ACC112 (cell line): ENCODE measurements around the gene TAC3.

Experiments used
- H2AFZ ChIP-seq: fragments of 200-600 bp; sonication (generic); one replicate; pipeline ENCODE4 v1.6.0; 2017; ENCODE audit warnings: antibody characterized with exemption, low read length; ENCODE audit not compliant: unreplicated experiment
- H3K27ac ChIP-seq: fragments of 200-600 bp; sonication (generic); 2 replicates; pipeline ENCODE4 v1.5.1; 2014; ENCODE audit warnings: low read depth, mild to moderate bottlenecking, antibody characterized with exemption, low read length, moderate library complexity
- H3K27me3 ChIP-seq: fragments of 200-600 bp; sonication (generic); 2 replicates; pipeline ENCODE4 v1.6.1; 2014; ENCODE audit warnings: mild to moderate bottlenecking, antibody characterized with exemption, low read length, moderate library complexity, mixed read lengths; ENCODE audit not compliant: insufficient read depth
- H3K36me3 ChIP-seq: fragments of 200-600 bp; sonication (generic); 2 replicates; pipeline ENCODE4 v1.6.1; 2016; ENCODE audit warnings: mild to moderate bottlenecking, antibody characterized with exemption, low read length, moderate library complexity, mixed read lengths; ENCODE audit not compliant: insufficient read depth
- H3K4me1 ChIP-seq: fragments of 200-600 bp; sonication (generic); one replicate; pipeline ENCODE4 v1.6.1; 2016; ENCODE audit warnings: low read length, mixed read lengths; ENCODE audit not compliant: insufficient read depth, unreplicated experiment, control insufficient read depth
- H3K4me3 ChIP-seq: fragments of 200-600 bp; sonication (generic); 2 replicates; pipeline ENCODE4 v1.5.1; 2014; ENCODE audit warnings: mild to moderate bottlenecking, low read depth, low read length
- H3K79me2 ChIP-seq: fragments of 200-600 bp; sonication (generic); one replicate; pipeline ENCODE4 v1.6.0; 2016; ENCODE audit warnings: low read length; ENCODE audit not compliant: control insufficient read depth, unreplicated experiment, insufficient read depth

Gene TAC3

DNA sequence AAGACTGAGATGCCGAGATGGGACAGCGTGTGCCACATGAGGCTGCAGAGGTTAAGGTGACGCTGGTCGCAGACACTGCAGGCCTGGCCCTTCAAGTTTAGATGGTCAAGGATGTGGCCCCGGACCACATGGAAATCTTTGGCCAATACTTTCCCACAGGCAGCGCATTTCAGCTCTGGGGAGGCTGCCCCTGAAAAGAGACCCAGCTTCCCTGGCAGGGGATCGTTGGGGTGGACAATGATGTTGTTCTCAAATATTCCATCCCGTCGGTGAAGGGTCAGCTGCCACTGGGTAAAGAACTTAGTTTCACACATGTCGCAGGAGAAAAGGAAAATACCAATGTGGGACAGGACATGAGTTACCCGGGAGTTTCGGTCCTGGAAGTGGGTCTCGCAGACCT is 12.9 kb downstream of the TAC3 start:
- Histone ChIP-seq H3K27ac (no peak overlapping the region), H3K36me3 (no peaks in the 10 kb centered on the region), H2AFZ (no peak overlapping the region), H3K27me3 (no peaks in the 10 kb centered on the region), H3K4me1 (peaks cover 15% of the 10 kb centered on the region), H3K4me3 (no peak overlapping the region), H3K79me2 (peaks cover 15% of the 10 kb centered on the region)

DNA sequence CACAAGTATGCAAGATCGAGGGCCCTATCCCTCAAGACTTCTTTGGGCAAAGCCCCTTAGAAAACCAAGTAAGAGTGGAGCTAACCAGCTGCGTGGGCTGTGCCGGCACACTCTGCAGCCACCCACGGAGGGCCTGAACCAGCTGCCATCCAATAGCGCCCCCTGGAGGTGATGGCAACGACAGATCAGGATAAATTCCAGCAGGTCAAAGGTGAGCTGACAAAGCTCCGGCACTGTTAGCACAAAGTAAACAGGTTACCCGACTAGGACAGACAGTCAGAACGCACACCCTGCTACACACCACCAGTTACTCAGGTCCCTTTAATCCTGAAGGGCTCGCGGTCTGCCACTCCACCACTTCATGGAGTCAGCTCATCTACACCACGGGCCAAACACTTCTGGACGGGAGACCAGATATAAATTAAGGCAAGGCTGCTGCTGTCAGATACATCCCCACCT is 14.9 kb downstream of the TAC3 start:
- no peak overlapping the region for H2AFZ ChIP-seq
- H3K36me3 ChIP-seq, result no peaks in the 10 kb centered on the region
- H3K79me2 ChIP-seq, result peaks cover 15% of the 10 kb centered on the region
- no peak overlapping the region for H3K4me3 ChIP-seq
- H3K27me3 ChIP-seq, result no peaks in the 10 kb centered on the region
- no peak overlapping the region for H3K27ac ChIP-seq
- peaks cover 11% of the 10 kb centered on the region for H3K4me1 ChIP-seq

GRCh38 chr12:57000393-57000792 is 15.9 kb downstream of the TAC3 start:
- no peaks in the 10 kb centered on the region for H3K36me3 ChIP-seq
- no peak overlapping the region for H2AFZ ChIP-seq
- peaks cover 10% of the 10 kb centered on the region for H3K79me2 ChIP-seq
- H3K27ac ChIP-seq, result no peak overlapping the region
- H3K4me3 ChIP-seq, result no peak overlapping the region
- H3K4me1 ChIP-seq, result peaks cover 11% of the 10 kb centered on the region
- H3K27me3 ChIP-seq, result no peaks in the 10 kb centered on the region

DNA sequence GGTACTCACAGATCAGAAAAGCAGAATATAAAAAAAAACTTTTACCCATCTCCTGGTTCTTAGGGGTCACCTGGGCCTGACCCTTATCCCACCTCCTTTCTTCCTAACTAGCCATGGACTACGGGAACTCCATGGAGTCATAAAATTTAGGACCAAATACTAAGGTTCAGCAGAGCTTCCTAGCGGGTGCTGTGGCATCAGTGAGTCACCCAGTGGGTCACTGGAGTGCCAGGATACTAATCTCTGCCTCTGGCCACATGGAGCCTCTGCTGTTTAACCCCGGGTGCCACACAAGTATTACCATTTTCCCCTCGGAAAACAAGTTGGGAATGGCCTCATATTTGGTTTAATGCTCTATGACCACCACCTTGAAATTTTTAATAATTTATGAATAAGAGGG is 16.9 kb downstream of the TAC3 start:
- Histone ChIP-seq H2AFZ (no peak overlapping the region), H3K4me3 (no peak overlapping the region), H3K27me3 (no peaks in the 10 kb centered on the region), H3K4me1 (peaks cover 5% of the 10 kb centered on the region), H3K79me2 (peaks cover 2% of the 10 kb centered on the region), H3K27ac (no peak overlapping the region), H3K36me3 (no peaks in the 10 kb centered on the region)

GRCh38 chr12:56998981-56999380 is 17.3 kb downstream of the TAC3 start:
- Histone ChIP-seq H2AFZ (no peak overlapping the region), H3K27me3 (no peaks in the 10 kb centered on the region), H3K79me2 (peaks cover 2% of the 10 kb centered on the region), H3K4me3 (no peak overlapping the region), H3K27ac (no peak overlapping the region), H3K36me3 (no peaks in the 10 kb centered on the region), H3K4me1 (peaks cover 5% of the 10 kb centered on the region)

- Histone ChIP-seq H3K36me3 (no peaks in the 10 kb centered on the region), H3K27me3 (no peaks in the 10 kb centered on the region), H2AFZ (no peak overlapping the region), H3K4me3 (no peak overlapping the region), H3K27ac (no peak overlapping the region), H3K79me2 (peaks cover 2% of the 10 kb centered on the region), H3K4me1 (peaks cover 5% of the 10 kb centered on the region)
Measured at GRCh38 chr12:56998316-56998715, 18.0 kb downstream of the TAC3 start.

- no peak overlapping the region for H3K27ac ChIP-seq
- no peaks in the 10 kb centered on the region for H3K27me3 ChIP-seq
- H2AFZ ChIP-seq, result no peak overlapping the region
- no peak overlapping the region for H3K4me3 ChIP-seq
- H3K4me1 ChIP-seq, result peaks cover 5% of the 10 kb centered on the region
- H3K36me3 ChIP-seq, result no peaks in the 10 kb centered on the region
- peaks cover 2% of the 10 kb centered on the region for H3K79me2 ChIP-seq
Measured at GRCh38 chr12:56996793-56997545, 19.4 kb downstream of the TAC3 start.

DNA sequence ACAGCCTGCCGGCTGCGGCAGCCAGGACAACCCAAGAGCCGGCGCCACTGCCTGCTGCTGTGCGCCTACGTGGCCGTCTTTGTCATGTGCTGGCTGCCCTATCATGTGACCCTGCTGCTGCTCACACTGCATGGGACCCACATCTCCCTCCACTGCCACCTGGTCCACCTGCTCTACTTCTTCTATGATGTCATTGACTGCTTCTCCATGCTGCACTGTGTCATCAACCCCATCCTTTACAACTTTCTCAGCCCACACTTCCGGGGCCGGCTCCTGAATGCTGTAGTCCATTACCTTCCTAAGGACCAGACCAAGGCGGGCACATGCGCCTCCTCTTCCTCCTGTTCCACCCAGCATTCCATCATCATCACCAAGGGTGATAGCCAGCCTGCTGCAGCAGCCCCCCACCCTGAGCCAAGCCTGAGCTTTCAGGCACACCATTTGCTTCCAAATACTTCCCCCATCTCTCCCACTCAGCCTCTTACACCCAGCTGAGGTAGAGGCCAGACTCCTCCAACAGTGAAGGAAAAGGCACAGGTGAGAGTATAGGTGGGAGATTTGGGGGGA is 20.3 kb downstream of the TAC3 start:
- Histone ChIP-seq H3K79me2 (peaks cover 2% of the 10 kb centered on the region), H3K4me3 (no peak overlapping the region), H3K27ac (no peak overlapping the region), H3K36me3 (no peaks in the 10 kb centered on the region), H3K27me3 (no peaks in the 10 kb centered on the region), H2AFZ (no peak overlapping the region), H3K4me1 (peaks cover 5% of the 10 kb centered on the region)

DNA sequence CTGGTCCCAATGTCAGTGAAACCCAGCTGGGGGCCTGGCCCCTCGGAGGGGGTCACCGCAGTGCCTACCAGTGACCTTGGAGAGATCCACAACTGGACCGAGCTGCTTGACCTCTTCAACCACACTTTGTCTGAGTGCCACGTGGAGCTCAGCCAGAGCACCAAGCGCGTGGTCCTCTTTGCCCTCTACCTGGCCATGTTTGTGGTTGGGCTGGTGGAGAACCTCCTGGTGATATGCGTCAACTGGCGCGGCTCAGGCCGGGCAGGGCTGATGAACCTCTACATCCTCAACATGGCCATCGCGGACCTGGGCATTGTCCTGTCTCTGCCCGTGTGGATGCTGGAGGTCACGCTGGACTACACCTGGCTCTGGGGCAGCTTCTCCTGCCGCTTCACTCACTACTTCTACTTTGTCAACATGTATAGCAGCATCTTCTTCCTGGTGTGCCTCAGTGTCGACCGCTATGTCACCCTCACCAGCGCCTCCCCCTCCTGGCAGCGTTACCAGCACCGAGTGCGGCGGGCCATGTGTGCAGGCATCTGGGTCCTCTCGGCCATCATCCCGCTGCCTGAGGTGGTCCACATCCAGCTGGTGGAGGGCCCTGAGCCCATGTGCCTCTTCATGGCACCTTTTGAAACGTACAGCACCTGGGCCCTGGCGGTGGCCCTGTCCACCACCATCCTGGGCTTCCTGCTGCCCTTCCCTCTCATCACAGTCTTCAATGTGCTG is 21.0 kb downstream of the TAC3 start:
- Histone ChIP-seq H3K79me2 (no peaks in the 10 kb centered on the region), H3K27me3 (no peaks in the 10 kb centered on the region; the same call in 1 of the 2 replicates), H2AFZ (no peak overlapping the region), H3K4me1 (peaks cover 5% of the 10 kb centered on the region), H3K36me3 (no peaks in the 10 kb centered on the region), H3K4me3 (no peak overlapping the region), H3K27ac (no peak overlapping the region)

GRCh38 chr12:56994231-56994746 is 22.0 kb downstream of the TAC3 start:
- Histone ChIP-seq H3K36me3 (no peaks in the 10 kb centered on the region), H3K79me2 (no peaks in the 10 kb centered on the region), H3K4me3 (no peak overlapping the region), H2AFZ (no peak overlapping the region), H3K4me1 (peaks cover 4% of the 10 kb centered on the region), H3K27ac (no peak overlapping the region), H3K27me3 (peaks cover under 1% of the 10 kb centered on the region)
